HG02870 (cell line): ENCODE measurements around the gene SCNN1B.
"Not testable (repeated sequence)": the region's sequence is repeated elsewhere in the genome, so short reads cannot be mapped to it uniquely, and the experiment has no call there.

Experiments
- ATAC-seq: cut with Tn5 transposase; IDR thresholded peaks from one replicate; pipeline ENCODE4 v1.9.1; 2021; ENCODE audit warnings: mild to moderate bottlenecking, moderate library complexity; ENCODE audit not compliant: unreplicated experiment

Gene SCNN1B

DNA sequence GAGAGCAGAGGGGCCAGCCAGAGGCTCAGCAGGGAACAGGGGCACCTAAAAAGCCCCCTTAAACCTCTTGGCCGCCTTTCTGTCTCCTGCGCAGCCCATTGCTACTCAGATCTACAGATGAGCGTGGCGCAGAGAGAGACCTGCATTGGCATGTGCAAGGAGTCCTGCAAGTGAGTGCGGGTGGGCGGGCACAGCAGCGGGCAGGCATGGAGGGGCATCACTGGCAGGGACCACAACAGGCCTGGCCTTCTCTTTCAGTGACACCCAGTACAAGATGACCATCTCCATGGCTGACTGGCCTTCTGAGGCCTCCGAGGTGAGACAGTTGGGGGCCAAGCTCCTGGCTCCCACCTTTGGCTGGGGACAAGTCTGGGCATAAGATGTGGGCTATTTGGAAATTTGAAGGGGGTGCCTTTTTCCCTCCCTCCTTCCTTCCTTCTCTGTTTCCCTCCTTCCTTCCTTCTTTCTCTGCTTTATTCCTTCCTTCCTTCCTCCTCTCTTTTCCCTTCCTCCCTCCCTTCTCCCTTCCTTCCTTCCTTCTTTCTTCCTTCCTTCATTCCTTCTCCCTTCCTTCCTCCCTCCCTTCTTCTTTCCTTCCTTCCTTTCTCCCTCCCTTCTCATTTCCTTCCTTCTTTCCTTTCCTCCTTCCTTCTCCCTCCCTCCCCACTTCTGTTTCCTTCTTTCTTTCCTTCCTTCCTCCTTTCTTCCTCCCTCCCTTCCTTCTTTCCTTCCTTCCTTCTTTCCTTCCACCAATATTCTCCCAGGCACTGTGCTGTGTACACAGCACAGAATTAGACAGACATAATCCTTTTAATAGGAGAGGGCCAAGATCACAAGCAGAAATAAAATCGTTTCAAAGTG lies 75.2 kb downstream of the SCNN1B start:
- no peak for ATAC-seq

GRCh38 chr16:23378256-23378655 lies 76.2 kb downstream of the SCNN1B start:
- ATAC-seq = no peak

GRCh38 chr16:23378921-23379320 lies 76.8 kb downstream of the SCNN1B start:
- no peak for ATAC-seq

- ATAC-seq = no peak
These were observed 77.6 kb downstream of the SCNN1B start for GRCh38 chr16:23379707-23380106.

DNA sequence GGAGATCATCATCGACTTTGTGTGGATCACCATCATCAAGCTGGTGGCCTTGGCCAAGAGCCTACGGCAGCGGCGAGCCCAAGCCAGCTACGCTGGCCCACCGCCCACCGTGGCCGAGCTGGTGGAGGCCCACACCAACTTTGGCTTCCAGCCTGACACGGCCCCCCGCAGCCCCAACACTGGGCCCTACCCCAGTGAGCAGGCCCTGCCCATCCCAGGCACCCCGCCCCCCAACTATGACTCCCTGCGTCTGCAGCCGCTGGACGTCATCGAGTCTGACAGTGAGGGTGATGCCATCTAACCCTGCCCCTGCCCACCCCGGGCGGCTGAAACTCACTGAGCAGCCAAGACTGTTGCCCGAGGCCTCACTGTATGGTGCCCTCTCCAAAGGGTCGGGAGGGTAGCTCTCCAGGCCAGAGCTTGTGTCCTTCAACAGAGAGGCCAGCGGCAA lies 78.4 kb downstream of the SCNN1B start:
- no peak for ATAC-seq

DNA sequence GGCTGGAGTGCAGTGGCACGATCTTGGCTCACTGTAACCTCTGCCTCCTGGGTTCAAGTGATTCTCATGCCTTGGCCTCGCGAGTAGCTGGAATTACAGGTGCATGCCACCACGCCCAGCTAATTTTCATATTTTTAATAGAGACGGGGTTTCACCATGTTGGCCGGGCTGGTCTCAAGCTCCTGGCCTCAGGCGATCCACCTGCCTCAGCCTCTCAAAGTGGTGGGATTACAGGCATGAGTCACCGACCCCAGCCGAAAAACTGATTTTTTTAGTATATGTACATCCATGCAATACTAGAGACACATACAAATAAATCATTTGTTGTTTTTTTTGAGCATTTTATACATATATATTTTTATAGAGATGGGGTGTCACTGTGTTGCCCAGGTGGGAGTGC lies 79.6 kb downstream of the SCNN1B start:
- ATAC-seq = not testable (repeated sequence)

- ATAC-seq = no peak
These were observed 80.2 kb downstream of the SCNN1B start for GRCh38 chr16:23382279-23382678.

DNA sequence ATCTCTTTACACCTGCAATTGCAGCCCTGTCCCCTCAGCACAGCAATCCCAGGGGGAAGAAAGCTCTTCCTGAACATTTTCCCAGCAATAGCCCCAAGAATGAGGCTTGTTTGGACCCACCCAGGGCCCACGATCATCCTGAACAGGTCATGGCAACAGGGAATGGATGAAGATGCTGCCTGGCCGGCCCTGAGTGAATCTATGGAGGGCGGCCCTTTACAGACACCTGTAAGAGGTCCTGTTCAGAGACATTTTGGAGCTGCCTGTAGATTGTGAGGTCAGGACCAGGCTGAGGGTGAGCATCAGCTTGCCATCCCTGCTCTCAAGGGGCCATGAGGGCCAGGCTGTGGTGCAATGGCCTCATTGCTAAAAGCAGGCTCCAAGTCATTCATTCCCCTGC lies 81.8 kb downstream of the SCNN1B start:
- ATAC-seq = no peak

DNA sequence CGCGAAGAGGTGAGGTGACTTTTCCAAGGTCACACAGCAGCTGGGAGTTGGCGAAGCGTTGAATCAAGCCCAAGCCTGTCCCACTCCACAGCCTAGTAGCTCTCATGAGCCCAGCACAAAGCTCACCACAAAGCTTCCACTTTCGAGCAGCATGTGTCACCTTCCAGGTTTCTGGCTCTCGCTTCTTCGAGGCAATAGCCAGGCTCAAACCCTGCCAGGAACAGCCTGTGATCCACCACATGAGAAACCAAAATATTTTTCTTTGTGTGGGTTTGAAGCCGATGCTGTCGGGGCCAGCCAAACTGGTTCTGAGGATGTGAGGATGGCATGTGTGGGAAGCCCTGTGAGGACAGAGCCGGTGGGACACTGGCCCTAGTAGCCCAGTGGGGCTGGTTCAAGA lies 82.8 kb downstream of the SCNN1B start:
- no peak for ATAC-seq

DNA sequence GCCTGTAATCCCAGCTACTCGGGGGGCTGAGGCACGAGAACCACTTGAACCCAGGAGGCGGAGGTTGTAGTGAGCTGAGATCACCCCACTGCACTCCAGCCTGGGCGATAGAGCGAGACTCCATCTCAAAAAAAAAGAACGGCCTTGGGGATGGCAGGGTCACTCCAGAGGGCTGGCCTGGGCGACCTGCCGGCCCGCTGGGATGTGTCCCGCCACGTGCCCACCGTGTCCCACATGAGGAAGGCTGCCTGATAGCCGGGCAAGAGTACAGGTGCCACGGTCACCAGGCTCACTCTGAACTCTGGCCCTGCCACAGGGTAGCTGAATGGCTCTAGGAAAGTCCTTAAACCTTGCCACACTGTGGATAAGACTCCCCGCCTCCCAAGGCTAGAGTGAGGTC lies 83.3 kb downstream of the SCNN1B start:
- ATAC-seq = no peak

DNA sequence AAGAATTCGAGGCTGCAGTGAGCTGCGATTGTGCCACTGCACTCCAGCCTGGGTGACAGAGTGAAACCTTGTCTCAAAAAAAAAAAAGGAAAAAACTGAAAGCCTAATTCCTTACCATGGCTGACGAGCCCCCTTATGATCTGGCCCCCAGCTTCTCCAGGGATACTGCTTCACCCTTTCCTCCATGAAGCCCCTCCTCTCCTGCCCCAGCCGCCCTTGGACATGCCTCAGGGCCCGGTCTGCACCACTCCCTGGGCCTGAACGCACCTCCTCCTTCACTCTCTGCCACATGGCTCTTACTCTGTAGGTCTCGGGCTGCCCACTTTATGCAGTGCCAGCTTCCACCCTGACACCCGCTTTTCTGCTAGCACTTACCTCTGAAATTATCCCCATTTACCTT lies 85.6 kb downstream of the SCNN1B start:
- ATAC-seq = no peak

GRCh38 chr16:23388786-23389185 lies 86.7 kb downstream of the SCNN1B start:
- no peak for ATAC-seq

GRCh38 chr16:23389201-23389600 lies 87.1 kb downstream of the SCNN1B start:
- no peak for ATAC-seq

- ATAC-seq = not testable (repeated sequence)
These were observed 87.8 kb downstream of the SCNN1B start for GRCh38 chr16:23389936-23390335.

- ATAC-seq = no peak
These were observed 89.5 kb downstream of the SCNN1B start for GRCh38 chr16:23391381-23392222.

DNA sequence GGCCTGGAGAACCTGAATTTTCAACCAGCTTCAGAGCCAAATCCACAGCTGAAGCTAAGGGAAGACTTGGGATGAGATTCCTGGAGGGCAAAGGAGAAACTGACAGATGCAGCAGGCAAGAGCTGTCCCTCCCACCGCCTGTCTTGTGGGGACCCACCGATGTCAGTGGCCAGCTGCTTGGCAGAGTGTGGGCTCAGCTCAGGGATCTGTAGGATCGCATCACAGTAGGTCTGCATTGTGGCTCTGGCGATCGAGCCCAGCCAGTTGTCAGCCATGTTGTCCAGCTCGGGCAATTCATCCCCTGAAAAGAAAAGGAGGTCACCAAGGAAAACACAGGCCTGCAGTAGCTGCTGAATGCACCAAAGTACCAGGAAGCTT lies 90.1 kb downstream of the SCNN1B start:
- ATAC-seq = no peak

DNA sequence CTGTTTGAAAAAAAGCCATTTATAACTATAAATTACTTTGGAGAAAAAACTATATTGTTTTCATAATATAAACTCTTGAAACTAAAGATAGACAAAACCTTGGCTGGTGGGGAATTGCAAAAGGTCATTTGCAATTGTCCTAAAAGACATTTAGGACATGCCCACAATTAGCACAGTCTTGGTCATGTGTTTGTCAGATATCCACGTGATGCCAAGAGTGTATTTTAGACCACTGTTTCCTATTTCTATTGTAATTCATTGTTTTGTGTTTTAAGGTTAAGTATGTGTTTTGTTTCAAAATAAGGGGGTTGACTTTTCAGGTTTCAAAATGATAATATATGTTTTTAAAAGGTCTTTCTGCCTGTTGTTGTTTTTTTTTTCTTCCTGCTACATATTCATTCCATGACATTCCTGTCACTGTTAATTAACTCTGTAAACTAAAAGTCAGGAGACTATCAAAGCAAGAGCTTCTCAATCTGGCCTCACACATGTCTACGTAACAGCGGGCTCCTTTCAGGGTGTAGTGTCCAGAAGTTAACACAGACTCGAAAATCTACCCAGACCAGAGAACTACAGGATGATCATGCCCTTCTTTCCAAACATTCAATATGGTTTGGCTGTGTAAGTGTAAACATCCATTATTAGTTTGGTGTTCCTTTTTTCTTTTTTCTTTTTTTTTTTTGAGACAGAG lies 92.2 kb downstream of the SCNN1B start:
- no peak for ATAC-seq

GRCh38 chr16:23395732-23396131 lies 93.6 kb downstream of the SCNN1B start:
- ATAC-seq = no peak

GRCh38 chr16:23397464-23397863 lies 95.4 kb downstream of the SCNN1B start:
- ATAC-seq = no peak

- no peak for ATAC-seq
These were observed 97.1 kb downstream of the SCNN1B start for GRCh38 chr16:23398987-23399805.

DNA sequence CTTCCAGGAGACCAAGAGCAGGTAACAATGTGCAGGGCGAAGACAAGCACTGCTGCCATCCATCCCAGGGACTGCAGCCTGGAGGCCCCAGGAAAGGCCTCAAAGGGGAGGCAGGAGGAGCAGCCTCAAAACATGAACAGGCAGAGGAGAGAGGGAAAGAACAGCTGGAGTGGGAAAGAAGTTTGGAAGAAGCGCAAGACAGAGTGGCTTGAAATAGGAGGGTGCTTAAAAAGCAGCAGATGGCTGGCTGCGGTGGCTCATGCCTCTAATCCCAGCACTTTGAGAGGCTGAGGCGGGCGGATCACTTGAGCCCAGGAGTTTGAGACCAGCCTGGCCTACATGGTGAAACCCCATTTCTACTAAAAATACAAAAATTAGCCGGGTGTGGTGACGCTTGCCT lies 98.3 kb downstream of the SCNN1B start:
- not testable (repeated sequence) for ATAC-seq
